ENCODE results near the gene NUCB2.
"Not testable (repeated sequence)": the region's sequence is repeated elsewhere in the genome, so short reads cannot be mapped to it uniquely, and the experiment has no call there.

NUCB2 gene

DNA sequence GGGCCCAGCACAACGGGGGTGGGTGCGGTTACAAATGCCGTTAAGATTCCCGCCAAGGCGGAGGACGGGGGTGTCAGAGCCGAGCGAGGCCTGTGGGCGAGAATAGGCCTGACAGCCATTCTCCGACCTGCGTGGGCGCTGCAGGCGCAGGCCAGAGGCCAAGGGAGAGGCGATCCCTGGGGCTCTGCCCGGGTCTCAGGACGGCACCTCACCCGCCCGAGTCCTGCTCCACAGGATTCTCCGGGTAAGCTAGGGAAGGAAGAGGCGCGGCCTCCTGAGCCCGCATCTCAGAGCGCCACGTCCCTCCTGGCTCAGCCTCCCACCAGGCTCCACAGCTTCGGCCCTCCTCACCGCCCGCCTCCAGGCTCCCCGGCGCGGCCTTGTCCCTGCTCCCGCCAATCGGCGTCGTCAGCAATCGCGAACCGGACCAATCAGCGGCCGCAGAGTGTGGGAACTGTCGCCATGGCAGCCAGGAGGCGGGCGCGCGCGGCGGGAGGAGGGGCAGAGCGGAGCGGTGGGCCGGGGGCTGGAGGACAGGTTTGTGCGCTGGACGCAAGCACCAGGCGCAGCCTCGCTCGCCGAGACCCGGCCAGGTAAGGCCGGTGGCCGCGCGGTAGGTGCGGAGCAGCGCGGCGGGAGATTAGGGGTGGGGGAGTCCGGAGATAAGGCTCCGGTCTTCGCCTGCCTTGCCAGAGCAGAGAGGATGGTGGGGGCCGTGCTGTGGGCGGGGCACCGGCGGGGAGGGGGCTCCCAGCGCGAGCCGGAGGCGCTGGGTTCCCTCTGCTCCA lies at the start of gene NUCB2:
NUCB2 (plus strand) TSS at position 504 of the 788 bp plus-strand sequence. CDS start 18,585 bp downstream, outside the sequence.
- peak; percentile 97 for DNase-seq

DNA sequence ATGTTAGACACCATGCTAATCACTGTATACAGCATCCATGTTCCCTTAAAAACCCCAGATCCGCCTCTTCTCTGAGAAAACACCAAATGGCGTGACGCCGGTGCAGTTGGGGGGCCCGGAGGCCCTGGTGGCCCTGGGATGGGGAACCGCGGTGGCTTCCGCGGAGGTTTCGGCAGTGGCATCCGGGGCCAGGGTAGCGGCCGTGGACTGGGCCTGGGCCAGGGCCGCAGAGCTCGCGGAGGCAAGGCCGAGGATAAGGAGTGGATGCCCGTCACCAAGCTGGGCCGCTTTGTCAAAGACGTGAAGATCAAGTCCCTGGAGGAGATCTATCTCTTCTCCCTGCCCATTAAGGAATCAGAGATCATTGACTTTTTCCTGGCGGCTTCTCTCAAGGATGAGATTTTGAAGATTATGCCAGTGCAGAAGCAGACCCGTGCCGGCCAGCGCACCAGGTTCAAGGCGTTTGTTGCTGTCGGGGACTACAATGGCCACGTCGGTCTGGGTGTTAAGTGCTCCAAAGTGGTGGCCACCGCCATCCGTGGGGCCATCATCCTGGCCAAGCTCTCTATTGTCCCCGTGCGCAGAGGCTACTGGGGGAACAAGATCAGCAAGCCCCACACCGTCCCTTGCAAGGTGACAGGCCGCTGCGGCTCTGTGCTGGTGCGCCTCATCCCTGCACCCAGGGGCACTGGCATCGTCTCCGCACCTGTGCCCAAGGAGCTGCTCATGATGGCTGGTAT lies 48.2 kb upstream of the NUCB2 start:
- not testable (repeated sequence) for DNase-seq

DNA sequence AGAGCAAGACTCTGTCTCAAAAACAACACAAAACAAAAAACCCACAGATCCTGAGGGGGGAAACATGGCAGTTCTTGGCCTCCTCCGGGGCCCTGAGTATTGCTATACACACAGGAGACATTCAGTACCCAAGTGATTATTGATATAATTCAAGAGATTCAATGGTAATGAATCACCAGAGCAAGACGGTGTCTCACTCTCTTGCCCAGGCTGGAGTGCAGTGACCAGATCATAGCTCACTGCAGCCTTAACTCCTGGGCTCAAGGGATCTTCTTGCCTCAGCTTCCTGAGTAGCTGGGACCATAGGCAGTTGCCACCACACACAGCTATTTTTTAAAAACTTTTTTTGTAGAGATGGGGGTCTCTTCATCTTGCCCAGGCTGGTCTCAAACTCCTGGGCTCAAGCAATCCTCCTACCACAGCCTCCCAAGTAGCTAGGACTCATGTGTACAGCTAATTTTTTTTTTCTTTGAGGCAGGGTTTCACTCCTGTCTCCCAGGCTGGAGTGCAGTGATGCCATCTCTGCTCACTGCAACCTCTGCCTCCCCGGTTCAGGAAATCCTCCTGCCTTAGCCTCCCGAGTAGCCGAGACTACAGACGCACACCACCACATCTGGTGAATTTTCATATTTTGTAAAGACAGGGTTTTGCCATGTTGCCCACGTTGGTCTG lies 46.9 kb upstream of the NUCB2 start:
- no peak for DNase-seq

DNA sequence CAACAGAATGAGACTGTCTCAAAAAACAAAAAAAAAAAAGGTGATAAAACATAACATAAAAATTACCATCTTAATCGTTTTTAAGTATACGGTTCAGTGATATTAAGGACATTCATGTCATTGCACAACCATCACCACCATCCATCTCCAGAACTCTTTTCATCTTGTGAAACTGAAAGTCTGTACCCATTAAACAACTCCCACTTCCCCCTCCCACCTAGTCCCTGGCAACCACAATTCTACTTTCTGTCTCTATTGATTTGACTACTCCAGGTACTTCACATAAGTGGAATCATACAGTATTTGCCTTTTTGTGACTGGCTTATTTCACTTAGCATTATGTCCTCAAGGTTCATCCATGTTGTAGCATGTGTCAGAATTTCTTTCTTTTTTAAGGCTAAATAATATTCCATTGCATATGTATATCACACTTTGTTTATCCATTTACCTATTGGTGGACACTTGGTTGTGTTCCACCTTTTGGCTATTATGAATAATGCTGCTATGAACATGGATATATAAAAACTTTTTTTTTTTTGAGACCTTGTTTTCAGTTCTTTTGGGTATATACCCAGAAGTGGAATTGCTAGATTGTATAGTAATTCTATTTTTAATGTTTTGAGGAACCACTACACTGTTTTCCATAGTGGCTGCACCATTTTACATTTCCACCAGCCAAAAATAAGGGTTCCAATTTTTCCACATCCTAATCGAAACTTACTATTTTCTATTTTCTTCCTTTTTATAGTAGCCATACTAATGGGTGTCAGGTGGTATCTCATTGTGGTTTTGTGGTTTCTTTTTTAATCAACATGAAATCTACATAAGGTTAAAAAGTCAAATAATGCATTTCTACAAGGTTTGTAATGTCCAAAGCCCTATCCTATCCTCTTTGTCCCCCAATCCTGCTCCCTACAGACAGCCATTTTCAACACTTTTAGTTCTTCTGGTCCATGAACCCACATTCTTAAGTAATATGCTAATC lies 45.4 kb upstream of the NUCB2 start:
- peak; percentile 81 for DNase-seq

DNA sequence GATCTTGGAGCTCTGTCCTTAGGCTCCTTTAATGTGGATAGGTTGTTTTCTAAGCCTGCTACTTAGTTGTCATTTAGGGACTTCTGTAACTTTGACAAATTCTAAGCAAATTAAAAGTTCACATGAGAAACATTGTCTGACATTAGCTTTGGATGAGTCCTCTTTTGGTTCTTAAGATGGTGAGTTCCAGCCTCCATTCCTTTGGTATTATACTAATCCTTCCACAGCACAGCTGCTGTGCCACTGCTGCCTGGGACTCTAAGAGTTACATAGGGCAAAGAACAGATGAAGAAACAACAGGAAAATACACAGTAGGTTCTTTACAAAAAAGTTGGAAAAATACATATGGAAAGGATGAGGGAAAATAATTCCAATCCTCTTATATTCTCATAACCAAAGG lies 43.4 kb upstream of the NUCB2 start:
- no peak for DNase-seq

DNA sequence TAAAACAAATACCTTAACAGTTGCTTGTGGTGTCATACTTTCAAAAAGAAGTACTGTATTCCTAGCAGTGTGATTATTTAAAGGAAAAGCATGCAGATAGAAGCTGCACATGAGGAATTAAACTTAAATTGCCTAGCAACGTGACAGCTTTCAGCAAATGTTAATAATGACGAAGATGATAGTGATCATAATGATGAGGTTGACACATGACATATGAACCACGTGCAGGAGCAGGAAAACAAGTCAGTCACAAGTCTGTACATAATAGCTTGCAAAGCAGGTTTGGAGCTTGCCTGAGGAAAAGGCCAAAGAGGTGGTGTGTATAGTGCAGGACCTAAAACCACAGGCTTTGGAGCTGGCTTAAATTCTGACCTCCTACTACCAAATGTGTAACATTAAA lies 38.2 kb upstream of the NUCB2 start:
- no peak for DNase-seq

DNA sequence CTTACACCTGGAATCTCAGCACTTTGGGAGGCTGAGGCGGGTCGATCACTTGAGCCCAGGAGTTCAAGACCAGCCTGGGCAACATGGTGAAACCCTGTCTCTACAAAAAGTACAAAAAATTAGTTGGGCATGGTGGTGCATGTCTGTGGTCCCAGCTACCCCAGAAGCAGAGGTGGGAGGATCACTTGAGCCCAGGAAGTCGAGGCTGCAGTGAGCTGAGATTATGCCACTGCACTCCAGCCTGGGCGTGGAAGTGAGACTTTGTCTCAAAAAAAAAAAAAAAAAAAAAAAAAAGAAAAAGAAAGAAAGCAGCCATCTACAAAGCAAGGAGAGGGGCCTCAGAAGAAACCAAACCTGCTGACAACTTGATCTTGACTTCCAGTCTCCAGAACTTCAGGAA lies 36.6 kb upstream of the NUCB2 start:
- DNase-seq = not testable (repeated sequence)

DNA sequence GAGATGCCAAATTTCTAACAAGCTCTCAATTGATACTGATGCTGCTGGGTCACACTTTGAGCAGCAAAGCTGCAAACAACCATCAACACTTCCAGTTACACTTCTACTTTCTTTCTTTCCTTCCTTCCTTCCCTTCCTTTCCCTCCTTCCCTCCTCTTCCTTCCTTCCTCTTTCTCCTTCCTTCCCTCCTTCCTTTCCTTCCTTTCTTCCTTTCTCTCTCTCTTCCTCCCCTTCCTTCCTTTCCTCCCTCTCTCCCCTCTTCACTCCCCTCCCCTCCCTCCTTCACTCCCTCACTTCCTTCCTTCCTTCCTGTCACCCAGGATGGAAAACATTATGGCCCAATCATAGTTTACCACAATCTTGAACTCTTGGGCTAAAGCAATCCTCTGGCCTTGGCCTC lies 35.8 kb upstream of the NUCB2 start:
- DNase-seq = no peak

DNA sequence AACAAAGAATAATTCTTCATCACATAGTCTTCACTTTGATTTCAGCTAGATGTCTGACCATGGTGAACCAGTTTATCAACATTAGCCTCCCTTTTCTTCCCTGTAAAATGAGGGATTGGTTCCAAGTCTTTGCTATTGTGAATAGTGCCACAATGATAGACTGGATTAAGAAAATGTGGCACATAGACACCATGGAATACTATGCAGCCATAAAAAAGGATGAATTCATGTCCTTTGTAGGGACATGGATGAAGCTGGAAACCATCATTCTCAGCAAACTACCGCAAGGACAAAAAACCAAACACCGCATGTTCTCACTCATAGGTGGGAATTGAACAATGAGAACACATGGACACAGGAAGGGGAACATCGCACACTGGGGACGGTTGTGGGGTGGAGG lies 33.6 kb upstream of the NUCB2 start:
- DNase-seq = not testable (repeated sequence)

DNA sequence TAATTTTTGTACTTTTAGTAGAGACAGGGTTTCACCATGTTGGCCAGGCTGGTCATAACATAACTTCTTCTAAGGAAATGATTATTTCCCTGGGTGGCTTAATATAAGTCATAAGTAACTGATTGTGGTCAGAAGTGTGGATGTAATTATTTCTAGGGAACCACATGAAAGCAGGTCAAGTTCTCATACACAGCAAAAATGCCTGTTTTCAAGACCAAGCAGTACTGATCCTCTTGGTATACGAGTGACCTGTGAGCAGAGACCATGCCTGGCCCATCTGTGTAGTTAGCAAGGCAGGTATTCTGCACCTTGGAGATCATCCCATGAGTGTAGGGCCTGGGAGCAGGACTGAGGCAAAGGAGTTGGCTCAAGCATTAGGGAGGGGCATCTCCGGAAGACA lies 32.5 kb upstream of the NUCB2 start:
- peak; percentile 72 for DNase-seq

DNA sequence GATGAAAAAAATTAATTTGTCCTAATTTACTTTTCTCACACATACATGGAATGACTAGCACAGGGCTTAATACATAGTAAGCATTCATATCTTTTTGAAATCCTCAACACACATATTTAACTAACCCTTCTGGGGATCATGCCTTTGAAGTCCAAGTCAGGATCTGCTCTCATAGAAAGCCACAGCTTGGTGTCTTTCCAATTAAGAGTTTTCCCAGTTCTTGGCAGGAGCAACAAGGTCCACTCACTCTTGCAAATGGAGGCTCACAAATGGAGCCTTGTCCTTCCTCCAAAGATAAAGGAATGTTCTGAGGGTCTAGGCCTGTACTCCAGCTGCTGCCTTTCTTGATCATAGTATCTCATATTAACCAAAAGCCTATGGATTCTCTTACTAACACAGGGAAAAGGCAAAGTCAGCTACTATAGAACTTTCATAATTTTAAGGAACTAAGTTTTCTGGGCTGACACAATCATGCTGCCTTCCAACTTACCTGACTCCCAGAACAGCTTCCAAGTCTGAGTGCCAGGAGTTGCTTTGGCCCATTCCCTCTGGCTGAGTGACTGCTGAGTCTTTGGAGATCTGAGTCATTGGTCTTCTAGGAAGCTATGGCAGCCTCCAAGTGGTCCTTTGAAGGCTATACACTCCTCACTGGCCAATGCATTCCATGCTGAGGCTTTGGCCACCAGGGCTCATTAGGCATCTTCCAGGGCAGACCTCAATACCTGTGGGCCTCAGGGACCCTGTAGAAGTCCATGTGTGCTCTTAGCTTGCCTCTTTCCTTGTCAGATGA lies 25.8 kb upstream of the NUCB2 start:
- no peak for DNase-seq

DNA sequence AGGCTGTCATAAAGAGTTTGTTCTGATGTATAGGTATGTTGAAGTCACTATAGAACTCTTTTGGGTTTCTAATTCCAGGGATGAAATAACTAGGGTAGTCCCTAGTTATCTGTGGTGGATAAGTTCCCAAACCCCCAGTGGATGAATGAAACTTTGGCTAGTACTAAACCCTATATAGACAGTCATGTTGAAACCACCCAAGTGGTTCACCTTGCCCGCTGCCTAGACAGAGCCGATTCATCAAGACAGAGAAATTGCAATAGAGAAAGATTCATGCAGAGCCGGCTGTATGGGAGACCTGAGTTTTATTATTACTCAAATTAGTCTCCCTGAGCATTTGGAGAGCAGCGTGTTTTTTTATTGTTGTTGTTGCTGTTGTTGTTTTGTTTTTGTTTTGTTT lies 23.8 kb upstream of the NUCB2 start:
- no peak for DNase-seq

DNA sequence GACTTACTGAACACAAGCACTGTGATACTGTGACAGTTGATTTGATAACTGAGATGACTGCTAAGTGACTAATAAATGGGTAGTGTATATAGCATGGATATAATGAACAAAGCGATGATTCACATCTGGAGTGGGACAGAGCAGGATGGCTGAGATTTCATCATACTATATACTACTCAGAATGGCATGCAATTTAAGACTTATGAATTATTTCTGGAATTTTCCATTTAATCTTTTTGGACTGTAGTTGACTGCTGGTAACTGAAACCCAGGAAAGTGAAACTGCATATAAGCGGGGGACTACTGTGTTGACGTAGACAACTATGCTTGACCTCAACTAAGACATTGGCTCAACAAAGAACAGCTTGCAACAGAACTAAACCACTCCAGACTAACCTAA lies 20.0 kb upstream of the NUCB2 start:
- no peak for DNase-seq

DNA sequence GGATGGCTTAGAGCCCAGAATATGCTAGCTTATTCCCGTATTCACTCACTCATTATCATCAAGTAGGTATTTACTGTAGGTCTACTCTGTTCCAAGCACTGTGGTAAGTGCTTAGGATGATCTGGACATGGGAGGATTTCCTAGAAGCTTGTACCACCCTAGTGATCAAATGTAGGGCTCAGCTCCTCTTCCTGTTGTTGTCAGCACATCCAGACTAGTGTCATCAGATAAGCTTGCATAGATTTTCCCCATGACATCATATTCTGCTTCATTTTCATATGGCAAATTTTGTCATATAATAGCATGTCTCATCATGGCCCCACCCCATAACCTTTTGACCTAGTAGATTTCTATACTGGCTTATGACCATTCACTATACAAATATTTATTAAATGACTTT lies 19.3 kb upstream of the NUCB2 start:
- DNase-seq = no peak

DNA sequence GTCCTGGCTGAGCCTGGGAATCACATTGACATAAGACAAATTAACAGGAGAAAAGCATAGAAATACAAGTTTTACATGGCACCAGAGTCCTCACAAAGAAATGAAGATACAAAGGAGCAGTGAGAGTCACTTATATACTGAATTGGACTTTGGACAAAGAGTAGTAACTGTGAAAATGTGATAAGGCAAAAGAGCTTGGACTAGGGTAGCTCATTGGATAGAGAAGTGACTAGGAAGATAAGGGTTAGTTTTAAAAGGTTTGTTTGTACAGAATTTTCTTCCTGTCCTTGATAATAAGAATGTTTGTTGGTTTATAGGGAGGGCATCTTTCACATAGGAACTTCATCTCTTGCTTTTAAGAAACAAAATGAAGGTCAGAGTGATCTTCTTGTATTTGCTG lies 17.9 kb upstream of the NUCB2 start:
- no peak for DNase-seq

DNA sequence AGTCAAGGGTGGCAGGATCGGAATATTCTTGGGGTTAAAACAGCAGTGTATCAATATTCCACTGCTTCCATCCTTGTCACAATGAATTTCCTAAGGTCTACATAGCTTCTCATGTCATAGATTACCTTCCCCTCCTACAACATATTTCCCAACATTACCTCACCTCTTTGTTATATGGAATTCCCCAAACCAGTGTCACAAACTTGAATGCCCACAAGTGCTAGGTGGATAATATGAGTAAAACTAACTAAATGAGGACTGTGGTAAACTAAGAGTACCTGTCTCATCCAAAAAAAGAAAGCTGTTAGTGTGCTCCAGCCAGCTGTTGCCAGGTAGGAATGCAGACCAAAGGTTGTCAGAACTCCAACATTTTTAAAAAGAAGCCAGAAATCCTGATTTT lies 17.0 kb upstream of the NUCB2 start:
- DNase-seq = no peak

DNA sequence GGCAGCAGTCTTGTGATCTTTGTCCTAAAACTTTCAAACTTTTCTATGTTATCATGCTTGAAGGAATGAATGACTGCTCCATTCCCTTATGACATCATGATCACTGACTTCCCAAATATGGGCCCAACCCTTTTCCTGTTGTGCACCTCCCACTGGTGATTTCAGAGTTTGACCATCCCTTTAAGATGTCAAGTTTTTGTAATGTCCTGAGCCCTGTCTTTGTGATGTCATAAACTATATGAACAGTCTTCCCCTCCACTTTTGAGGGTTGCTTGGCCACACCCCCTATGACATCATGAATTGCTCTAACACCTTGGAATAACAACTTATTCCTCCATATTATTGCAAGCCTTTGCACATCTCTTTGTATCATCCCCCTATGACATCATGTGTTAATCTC lies 16.5 kb upstream of the NUCB2 start:
- DNase-seq = no peak

DNA sequence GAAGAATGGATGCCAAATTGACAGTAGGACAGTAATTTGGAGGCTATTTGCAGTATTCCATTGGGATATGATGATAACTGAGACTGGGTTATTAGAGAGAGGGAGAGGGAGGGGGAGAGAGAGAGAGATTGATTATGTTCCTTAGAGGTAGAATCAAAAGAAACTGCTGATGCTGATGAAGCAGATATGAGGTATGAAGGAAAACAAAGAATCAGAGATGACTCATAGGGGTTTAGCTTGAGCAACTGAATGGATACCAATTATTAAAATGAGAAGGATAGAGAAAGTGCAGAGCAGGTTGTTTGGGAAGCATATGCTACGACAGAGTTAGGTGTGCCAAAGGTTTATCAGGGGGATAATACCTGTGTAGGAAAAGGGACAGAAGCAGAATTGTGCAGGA lies 12.8 kb upstream of the NUCB2 start:
- no peak for DNase-seq

DNA sequence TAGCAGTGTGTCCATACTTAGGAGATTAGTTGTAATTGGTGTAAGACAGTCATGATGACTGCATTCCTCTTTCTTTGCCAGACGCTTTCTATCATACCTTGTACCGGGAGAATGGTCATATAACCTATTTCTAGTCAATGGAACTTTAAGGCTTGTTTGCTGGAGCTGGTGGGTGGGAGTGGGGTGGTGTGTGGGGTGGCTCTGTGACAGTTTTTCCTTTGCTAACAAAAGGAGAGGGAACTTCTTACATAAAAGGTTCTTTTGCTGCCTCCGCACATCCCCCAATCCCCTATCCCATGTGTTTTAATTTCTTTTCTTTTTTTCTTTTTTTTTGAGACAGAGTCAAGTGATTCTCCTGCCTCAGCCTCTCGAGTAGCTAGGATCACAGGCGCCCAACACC lies 9.8 kb upstream of the NUCB2 start:
- no peak for DNase-seq

DNA sequence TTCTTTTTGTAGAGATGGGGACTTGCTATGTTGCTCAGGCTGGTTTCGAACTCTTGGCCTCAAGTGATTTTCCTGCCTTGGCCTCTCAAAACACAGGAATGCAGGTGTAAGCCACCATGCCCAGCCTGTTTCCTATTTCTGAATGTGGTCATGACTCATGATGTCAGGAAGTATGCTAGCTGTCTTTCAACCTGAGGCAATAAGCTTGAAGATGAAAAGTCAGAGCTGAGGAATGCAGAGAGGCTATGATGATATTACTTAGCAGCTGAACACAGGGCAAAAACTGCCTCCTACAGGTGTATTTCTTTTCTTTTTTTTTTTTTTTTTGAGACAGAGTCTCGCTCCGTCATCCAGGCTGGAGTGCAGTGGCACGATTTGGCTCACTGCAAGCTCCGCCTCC lies 9.0 kb upstream of the NUCB2 start:
- DNase-seq = peak; percentile 43

DNA sequence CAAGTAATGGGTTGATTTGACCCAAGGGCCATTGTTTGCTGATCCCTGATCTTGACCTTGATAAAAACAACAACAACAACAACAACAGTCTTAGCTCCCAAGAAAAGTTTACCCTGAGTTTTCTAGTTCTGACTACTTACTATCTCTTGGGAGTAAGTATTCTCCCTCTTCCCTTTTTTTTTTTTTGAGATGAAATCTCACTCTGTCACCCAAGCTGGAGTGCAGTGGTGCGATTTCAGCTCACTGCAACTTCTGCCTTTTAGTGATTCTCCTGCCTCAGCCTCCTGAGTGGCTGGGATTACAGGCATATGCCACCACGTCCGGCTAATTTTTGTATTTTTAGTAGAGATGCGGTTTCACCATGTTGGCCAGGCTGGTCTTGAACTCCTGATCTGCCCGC lies 8.0 kb upstream of the NUCB2 start:
- not testable (repeated sequence) for DNase-seq

DNA sequence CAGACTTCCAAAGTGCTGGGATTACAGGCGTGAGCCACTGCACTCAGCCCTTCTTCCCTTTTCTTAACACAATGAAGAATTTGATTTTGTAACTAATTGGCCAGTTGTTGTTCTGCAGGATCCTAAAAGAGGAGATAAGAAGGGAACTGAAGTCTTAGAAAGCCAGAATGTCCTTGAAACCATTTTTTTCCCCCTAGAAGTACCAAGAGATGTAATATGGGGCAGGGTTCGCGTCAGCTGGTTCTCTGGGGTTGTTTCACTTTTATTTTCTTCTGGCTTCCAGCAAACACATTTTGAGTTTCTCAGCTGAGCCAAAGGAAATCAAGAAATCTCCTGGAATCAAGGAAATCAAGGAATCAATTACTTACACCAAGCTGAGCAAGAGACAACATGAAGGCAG lies 7.6 kb upstream of the NUCB2 start:
- no peak for DNase-seq

All from activated CD4-positive, alpha-beta T cell treated with anti-CD3 and anti-CD28 coated beads, Interleukin-10, Interleukin-2, amounts not matched to agents 100 ng/mL and 50 ng/mL, durations not matched to agents 16 hours and 8 hours (primary cell).